Osteoblast (primary cell): ENCODE results near the gene WDR31. TPM values are rescaled to one million over a fixed set of nuclear protein-coding genes. Genes with fewer than 3 reads are reported as not detected.

Experiments
- DNase-seq: peaks from one replicate; pipeline ENCODE4 v3.0.0; 2011; ENCODE audit warnings: low spot score, mixed read lengths; ENCODE audit not compliant: insufficient read length; ENCODE audit errors: missing footprints
- H2AFZ ChIP-seq: 2 replicates; pipeline ENCODE4 v1.6.0; 2011; ENCODE audit warnings: mild to moderate bottlenecking, low read length
- H3K27ac ChIP-seq: 2 replicates; pipeline ENCODE4 v1.5.1; 2011; ENCODE audit warnings: mild to moderate bottlenecking, low read depth, low read length, moderate library complexity
- H3K27me3 ChIP-seq: 2 replicates; pipeline ENCODE4 v1.6.0; 2012; ENCODE audit warnings: mild to moderate bottlenecking, control low read depth, inconsistent platforms, low read length, moderate library complexity; ENCODE audit not compliant: insufficient read depth
- H3K36me3 ChIP-seq: 2 replicates; pipeline ENCODE4 v1.5.1; 2011; ENCODE audit warnings: mild to moderate bottlenecking, low read length, control low read depth, moderate library complexity; ENCODE audit not compliant: insufficient read depth
- H3K4me1 ChIP-seq: 2 replicates; pipeline ENCODE4 v1.5.1; 2011; ENCODE audit warnings: mild to moderate bottlenecking, low read length, control low read depth, moderate library complexity; ENCODE audit not compliant: insufficient read depth
- H3K4me2 ChIP-seq: 2 replicates; pipeline ENCODE4 v1.6.0; 2011; ENCODE audit warnings: mild to moderate bottlenecking, low read length; ENCODE audit not compliant: insufficient read depth
- H3K4me3 ChIP-seq: fragments of 200-600 bp; sonication (generic); 3 replicates; pipeline ENCODE4 v1.5.1; 2012; ENCODE audit warnings: mild to moderate bottlenecking, low read length, inconsistent platforms; ENCODE audit not compliant: insufficient read depth
- H3K79me2 ChIP-seq: 2 replicates; pipeline ENCODE4 v1.6.0; 2012; ENCODE audit warnings: mild to moderate bottlenecking, low read length, control low read depth, inconsistent platforms; ENCODE audit not compliant: insufficient read depth
- H3K9me3 ChIP-seq: 2 replicates; pipeline ENCODE4 v1.5.1; 2011; ENCODE audit warnings: low read depth, low read length, control low read depth
- H4K20me1 ChIP-seq: 2 replicates; pipeline ENCODE4 v1.6.0; 2012; ENCODE audit warnings: mild to moderate bottlenecking, low read length, control low read depth; ENCODE audit not compliant: insufficient read depth
- total RNA-seq: library from RNA; depleted of rRNA; stranded (reverse); fragments of >200 nt; gene quantifications from 2 replicates; pipeline ENCODE4 v1.2.3, GENCODE V29; 2012
- TF ChIP-seq, protein P1 (sequence below): IDR thresholded peaks from 2 replicates; pipeline ENCODE4 v1.5.1; 2011; ENCODE audit warnings: mild to moderate bottlenecking, low read depth, low read length, moderate library complexity; ENCODE audit errors: extremely low read depth

The WDR31 gene
- total RNA-seq, 1 donor, result 1.4 TPM

DNA sequence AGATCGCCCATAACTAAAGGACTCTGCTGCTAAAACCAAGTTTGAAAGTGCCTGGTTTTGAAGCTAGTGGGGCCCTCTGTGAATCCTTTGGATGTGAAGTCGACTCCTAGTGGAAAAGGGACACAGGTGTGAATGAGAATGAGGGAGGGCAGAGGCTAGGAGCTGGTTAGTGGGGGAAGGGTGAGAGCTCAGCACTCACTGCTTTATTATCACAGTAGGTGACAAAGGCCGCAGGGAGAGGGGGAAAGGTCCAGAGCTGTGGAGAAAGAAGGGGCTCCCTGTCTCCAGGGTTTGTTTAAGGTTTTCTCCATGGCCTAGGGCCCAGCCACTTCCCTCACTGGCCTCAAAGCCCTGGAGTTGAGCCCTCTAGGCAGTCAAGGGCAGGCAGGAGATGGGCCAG is 33.2 kb upstream of the WDR31 start:
- Histone ChIP-seq H3K36me3 (peaks cover 4% of the 10 kb centered on the region), H3K4me1 (no peaks in the 10 kb centered on the region), H3K27me3 (no peaks in the 10 kb centered on the region), H3K9me3 (no peaks in the 10 kb centered on the region), H3K4me2 (no peak overlapping the region), H4K20me1 (no peaks in the 10 kb centered on the region), H3K4me3 (no peak overlapping the region), H2AFZ (no peak overlapping the region), H3K27ac (no peak overlapping the region), H3K79me2 (no peaks in the 10 kb centered on the region)
- no peak for DNase-seq
- TF ChIP-seq, protein P1, sequence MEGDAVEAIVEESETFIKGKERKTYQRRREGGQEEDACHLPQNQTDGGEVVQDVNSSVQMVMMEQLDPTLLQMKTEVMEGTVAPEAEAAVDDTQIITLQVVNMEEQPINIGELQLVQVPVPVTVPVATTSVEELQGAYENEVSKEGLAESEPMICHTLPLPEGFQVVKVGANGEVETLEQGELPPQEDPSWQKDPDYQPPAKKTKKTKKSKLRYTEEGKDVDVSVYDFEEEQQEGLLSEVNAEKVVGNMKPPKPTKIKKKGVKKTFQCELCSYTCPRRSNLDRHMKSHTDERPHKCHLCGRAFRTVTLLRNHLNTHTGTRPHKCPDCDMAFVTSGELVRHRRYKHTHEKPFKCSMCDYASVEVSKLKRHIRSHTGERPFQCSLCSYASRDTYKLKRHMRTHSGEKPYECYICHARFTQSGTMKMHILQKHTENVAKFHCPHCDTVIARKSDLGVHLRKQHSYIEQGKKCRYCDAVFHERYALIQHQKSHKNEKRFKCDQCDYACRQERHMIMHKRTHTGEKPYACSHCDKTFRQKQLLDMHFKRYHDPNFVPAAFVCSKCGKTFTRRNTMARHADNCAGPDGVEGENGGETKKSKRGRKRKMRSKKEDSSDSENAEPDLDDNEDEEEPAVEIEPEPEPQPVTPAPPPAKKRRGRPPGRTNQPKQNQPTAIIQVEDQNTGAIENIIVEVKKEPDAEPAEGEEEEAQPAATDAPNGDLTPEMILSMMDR, result no peak

DNA sequence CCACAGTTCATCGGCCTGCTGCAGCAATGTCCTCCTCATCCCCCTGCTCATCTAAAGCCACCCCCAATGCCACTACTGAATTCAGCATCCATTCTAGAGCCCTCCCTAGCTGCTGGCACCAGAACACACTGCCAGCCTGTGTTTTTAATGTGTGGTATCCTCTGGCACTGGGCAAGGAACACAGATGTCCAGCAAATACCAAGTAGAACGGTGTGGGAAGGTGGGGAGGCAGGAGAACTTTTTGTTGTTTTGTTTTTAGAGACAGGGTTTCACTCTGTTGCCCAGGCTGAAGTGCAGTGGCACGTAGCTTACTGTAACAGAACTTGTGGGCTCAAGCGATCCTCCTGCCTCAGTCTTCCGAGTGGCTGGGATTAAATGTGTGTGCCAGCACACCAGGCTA is 32.0 kb upstream of the WDR31 start:
- Histone ChIP-seq H3K4me3 (no peak overlapping the region), H4K20me1 (no peaks in the 10 kb centered on the region), H3K79me2 (no peaks in the 10 kb centered on the region), H3K4me2 (no peak overlapping the region), H2AFZ (no peak overlapping the region), H3K9me3 (no peaks in the 10 kb centered on the region), H3K4me1 (no peaks in the 10 kb centered on the region), H3K27me3 (no peaks in the 10 kb centered on the region), H3K36me3 (peaks cover 4% of the 10 kb centered on the region), H3K27ac (no peak overlapping the region)
- DNase-seq, result no peak
- TF ChIP-seq, protein P1, result no peak

DNA sequence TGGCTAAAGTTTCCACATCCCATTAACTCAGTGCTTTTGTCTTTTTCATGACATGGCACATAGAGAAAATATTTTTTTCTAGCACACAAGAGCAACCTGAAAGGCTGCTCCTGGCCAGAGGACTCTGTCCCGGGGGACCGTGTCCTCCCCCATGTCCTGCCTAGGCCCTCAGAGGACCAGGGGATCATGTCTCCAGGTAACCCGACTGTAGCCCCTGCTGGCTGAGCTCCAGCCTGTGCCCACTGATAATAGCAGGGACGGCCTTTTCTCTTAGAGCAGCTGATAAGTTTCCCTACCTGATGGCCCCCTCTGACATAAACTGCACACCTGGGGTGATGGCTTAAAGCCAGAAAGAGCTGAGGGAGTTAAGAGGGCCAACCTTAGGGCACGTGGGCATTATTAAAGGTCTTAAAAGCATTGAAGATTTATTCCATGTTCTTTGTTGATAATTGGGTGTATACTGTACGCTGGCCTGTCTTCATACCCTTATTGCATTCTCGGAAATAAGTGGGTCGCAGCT is 30.8 kb upstream of the WDR31 start:
- no peaks in the 10 kb centered on the region for H3K79me2 ChIP-seq
- H3K9me3 ChIP-seq, result no peaks in the 10 kb centered on the region
- H3K4me2 ChIP-seq, result no peak overlapping the region
- peaks cover 4% of the 10 kb centered on the region for H3K36me3 ChIP-seq
- no peak overlapping the region for H3K4me3 ChIP-seq
- H2AFZ ChIP-seq, result no peak overlapping the region
- no peak overlapping the region for H3K27ac ChIP-seq
- H3K27me3 ChIP-seq, result no peaks in the 10 kb centered on the region
- H3K4me1 ChIP-seq, result no peaks in the 10 kb centered on the region
- H4K20me1 ChIP-seq, result no peaks in the 10 kb centered on the region
- TF ChIP-seq, protein P1, result no peak
- DNase-seq, result no peak

DNA sequence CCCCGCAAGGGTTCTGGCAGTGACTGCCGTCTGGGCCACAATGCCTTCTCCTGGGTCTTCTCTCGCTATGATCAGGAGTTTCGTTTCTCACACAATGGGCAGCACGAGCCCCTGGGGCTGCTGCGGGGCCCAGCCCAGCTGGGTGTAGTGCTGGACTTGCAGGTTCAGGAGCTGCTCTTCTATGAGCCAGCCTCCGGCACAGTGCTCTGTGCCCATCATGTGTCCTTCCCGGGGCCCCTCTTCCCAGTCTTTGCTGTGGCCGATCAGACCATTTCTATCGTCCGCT is 29.7 kb upstream of the WDR31 start:
- Histone ChIP-seq H3K4me1 (no peaks in the 10 kb centered on the region), H3K4me2 (no peak overlapping the region), H3K9me3 (no peaks in the 10 kb centered on the region), H2AFZ (no peak overlapping the region), H3K27ac (no peak overlapping the region), H3K27me3 (no peaks in the 10 kb centered on the region), H3K4me3 (no peak overlapping the region), H4K20me1 (no peaks in the 10 kb centered on the region), H3K36me3 (peaks cover 4% of the 10 kb centered on the region), H3K79me2 (no peaks in the 10 kb centered on the region)
- DNase-seq, result no peak
- TF ChIP-seq, protein P1, result no peak
